Stimulated activated CD8-positive, alpha-beta memory T cell treated with anti-CD3 and anti-CD28 coated beads, Interleukin-7, amount 100 ng/mL, for 4 hours (primary cell): ENCODE measurements around the gene TBX4.

Experiments
- DNase-seq, 2 donors: peaks; one replicate each; pipeline ENCODE4 v3.0.0-alpha.2; 2020; ENCODE audit warnings: low read depth in 2 of 2

Gene TBX4

DNA sequence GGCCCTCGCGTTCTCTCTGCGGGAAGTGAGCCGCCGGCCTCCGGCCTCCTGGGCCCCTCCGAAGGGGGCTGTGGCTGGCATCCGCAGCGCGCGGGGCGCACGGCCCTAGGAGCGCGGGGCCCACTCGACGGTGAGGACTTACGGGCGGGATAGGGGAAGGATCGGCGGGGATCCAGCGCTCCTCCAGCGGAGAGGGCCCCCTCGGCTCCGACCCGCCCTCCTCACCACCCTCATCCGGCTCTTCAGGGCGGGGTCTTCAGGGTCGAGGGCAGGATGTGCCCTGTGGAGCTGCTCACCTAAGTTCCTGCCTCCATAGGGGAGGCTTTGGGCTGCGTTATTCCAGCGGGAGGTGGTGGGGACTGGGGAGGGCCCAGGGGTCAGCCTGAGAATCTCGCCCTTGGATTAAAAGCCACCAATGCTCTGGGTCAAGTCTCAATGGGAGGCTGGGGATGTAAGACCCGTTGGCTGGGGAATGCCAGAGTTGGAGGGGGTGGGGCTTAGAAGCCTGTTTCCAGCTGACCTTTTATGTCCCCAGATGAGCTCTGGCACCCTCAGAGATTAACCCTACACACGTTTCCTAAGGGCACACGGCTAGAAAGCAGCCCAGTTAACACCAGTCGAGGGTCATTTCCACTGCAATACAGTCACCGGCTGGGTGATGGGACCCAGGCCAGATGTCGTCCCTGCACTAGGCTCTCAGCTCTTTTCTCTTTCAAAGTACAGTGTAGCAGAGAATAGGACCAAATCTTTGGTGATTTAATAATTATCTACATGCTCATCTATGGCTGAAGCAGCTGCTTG is 39.2 kb upstream of the TBX4 start:
- DNase-seq: no peak

DNA sequence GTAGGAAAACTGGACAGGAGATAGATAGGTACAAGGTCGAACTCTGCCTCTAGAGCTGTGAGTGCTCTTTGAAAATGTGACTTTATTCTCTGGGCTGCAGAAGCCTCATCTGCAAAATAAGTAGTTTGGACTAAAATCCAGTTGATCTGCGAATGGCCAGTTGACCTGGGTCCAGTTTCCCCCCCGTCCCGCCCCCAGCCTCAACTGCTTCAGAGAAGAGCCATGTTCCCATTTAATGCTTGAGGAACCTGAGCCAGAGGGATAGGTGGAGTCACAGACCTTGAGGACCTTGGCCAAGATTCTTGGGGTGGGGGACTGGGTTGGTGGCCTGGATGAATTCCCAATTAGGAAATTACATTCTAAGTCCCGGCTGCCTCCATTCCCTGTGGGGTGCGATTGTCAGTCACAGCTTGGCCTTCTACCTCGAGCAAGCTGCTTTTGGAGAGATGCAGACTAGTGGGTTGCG is 38.5 kb upstream of the TBX4 start:
- DNase-seq: no peak

DNA sequence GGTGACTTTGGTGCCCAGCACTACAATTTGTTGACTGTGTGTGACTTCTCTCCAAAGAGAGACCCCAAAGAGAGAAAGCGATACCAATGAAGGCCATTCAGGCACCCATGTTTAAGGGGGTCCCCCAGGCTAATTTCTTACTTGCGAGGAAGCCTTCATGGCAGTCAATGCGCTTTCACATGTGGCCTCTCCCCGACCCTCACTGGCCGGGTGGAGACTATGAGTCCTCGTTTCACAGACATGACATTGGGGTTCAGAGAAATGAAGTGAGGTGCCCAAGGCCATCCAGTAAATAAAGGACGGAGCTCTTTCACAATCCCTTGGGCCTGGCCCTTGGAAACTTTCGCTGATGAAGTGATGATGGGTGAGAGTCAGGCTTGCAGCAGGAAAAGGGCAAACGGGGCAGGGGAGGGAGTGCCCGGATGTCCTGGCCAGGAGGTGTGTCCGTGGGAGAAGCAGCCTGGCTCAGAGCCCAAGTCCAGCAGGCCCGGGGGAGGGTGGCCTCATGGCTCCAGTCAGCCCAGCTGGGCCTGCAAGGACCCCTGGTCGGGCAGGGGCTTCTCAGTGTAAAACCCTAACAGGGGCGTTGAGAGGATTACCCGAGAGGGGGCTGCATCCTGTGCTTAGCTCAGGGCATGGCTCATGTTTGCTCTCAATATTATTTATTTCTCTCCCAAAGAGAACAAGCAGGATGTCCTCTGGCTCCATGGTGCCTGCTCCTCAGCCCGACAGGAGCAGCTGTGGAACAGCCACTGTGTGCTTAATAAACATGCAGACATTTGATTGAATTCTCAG is 37.9 kb upstream of the TBX4 start:
- no peak for DNase-seq

DNA sequence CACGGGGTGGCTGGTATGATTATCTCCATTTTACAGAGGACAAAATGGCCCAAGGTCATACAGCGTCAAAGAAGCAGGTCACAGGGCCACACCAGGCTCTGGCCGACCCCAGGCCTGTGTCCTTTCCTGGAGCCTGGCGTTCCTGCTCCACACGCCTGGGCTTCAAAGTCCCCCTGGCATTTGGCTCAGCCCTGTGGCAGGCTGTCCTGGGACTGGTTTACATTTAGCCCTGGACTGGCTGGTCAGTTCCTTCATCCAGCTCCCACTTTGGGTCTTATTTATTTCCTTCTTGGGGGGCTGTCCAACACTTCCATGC is 37.3 kb upstream of the TBX4 start:
- DNase-seq: no peak

DNA sequence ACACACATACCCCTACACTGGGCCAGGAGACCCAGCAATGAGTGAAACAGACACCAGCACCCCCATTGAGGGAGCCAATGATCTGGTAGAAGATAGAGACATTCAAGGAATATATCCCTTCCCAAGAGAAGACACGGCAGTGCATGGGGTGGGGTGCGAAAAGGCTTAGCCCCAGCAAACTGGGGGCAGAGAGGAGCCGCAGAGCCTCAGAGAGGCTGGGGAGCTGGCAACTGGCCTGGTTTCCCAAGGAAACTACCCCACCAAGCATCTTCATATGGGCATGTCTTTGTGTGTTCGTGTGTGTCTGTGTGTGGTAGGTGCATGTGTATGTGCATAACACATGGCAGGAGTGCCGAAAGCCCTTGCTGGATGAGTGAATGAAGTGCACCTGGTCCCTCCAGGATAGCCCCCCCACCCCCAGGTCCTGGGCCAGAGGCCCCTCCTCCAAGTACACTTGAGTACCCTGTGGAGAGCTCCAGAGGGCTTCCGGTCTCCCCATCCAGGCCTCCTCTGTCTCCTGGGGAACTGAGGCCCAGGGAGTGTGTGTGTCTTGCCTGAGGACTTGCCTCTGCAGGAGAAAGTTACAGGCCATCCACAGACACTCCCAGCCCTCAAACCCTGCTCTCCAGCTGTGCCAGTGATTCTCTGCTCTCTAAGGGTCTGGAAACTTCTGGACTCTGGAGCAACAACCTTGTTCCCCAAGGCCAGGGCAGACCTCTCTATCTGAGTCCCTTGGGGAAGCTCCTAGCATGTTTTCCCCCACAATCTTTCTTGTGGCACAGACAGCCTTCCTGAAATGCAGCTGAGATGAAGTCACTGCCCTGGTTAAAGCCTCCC is 36.6 kb upstream of the TBX4 start:
- DNase-seq: no peak

DNA sequence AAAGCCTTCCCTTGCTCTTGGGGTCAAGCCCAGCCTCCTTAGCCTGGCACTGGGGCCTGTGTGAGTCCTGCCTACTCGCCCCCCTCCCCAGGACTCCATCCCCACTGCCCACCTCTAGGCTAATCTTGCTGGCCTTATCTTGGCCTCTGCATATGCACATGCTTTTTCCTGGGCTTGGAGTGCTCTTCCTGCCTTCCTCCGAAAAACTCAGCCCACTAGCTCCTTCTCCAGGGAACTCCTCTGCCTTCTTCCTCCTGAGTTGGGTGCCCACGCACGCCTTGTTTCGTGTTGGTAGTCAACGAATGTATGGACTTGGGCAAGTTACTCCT is 36.0 kb upstream of the TBX4 start:
- DNase-seq: no peak

DNA sequence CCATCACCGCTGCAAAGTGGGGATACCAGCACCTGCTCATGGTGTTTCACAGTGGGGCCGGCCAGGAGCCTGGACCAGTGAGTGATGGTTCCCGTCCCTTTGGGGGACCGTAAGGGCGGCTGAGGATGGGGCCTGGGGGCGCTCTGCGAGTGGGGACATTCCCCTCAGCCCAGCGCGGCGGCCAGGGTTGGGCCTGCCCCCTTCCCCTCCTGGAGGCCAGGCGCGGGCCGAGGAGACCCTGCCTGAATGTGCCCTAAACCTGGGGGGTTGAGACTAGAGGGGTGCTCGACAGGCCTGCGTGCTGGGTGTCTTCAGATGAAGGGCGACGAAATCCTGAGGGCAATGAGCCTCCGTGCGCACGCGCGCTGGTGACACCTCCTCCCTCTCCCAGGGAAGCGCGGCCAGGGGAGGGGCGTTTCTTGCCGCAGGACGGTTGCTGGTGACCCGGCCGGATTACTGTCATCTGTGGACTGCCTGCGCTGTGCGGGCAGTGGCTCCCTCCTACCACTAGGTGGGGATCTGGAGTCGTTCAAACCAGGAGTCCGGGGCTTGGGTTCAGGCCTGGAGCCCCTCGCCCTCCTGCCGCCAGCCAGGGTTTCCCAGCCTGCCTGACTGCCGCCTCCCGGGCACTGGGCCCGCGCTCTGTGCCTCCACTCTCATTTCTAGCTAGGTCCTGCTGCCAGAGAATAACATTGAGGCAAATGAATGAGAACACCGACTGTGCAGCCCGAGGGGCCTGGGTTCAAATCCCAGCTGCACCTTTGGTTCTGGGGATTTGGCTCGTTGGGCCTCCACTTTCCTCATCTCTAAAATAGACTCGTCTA is 35.5 kb upstream of the TBX4 start:
- DNase-seq: peak in 1 of 2 donors; percentile 21

DNA sequence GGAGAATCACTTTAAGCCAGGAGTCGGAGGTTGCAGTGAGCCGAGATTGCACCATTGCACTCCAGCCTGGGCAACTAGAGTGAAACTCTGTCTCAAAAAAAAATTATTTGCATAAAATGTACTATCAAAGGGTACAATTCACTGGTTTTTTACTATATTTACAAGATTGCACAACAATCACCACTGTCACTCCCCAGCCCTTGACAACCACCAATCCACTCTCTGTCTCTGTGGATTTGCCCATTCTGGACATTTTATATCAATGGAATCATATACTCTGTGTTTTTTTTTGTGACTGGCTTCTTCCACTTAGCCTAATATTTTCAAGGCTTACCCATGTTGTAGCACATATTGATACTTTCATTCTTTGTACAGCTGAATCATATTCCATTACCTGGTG is 33.8 kb upstream of the TBX4 start:
- no peak for DNase-seq

DNA sequence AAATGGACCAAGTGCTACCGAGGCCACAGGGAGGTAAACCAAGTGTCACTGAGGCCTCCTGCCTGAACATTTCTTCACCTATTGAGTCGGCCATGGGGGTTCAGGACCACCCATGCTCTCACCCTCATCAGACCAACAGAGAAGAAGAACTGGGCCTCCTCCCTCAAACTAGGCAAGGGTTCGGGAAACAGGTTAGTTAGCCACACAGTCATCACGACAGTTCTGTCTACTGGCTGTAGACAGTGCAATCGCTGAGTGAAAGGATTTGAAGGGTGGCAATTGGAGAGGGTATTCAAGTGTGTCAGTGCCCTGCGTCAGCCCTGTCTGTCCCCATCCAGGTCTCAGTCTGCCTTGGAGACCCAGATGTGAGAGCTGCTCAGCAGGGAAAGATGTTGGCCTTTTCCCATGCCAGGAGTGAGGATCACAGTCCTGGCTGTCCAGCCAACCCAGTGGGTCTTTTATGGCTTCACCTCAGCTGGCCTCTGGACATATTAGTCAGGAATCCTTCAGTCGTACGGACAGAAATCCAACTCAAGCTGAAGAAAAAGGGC is 32.7 kb upstream of the TBX4 start:
- DNase-seq: no peak

DNA sequence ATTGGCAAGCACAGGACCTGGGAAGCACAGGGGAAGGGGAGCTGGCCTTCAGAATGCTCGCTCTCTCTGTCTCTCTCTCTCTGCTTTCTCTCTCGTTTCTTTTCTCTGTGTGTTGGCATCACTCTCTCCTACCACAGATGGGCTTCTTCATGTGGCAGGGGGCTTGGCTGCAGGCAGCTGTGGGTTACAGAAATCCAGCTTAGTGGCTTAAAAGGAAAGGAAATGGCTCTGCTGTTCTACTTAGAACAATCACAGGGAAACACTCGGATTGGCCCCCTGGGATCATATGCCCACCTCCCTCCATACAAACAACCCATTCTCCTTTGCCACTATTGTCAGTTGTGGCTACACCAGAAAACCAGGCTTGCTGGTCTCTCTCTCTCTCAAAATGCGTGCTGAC is 32.2 kb upstream of the TBX4 start:
- DNase-seq: no peak

DNA sequence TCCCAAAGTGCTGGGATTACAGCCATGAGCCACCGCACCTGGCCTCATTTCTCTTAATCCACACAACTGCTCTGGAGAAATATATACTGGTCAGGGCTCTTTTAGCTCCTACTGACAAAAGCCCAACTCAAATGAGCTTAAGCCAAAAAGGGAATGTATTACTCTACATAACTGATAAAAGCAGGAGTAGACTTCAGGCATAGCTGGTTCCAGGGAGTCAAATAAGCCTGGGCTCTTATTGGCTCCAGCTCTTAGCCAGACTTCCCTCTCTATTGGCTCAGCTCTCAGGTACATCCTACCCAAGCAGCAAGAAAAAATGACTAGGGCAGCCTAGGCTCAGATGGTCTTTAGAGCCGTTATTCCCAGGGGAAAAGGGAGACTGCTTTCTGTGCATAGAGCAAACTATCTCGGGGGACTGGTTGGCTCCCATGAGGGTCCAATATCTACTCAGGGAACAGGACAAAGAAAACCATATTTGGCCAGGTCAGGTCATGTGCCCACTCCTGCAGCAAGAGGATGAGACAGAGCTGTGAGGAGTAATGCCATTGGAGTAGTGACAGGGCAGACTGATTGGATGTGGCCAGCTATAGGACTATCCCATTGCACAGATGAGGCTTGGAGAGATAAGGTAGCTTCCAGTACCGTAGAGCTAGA is 31.4 kb upstream of the TBX4 start:
- no peak for DNase-seq

DNA sequence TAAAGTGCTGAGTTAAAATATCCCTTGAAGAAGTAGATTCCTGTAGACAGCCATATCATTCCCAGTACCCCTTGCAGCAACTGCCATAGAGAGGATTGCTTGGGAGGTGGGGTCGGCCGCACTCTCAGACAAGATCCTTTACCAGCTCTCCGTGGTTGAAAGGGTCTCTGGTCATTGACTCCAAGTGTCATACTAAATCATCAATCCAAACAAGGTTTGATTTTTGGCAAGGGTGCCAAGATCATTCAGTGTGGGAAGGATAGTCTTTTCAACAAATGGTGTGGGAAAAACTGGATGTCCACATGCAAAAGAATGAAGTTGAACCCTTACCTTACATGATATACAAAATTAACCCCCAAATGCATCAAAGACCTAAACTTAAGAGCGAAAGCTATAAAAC is 30.8 kb upstream of the TBX4 start:
- no peak for DNase-seq

DNA sequence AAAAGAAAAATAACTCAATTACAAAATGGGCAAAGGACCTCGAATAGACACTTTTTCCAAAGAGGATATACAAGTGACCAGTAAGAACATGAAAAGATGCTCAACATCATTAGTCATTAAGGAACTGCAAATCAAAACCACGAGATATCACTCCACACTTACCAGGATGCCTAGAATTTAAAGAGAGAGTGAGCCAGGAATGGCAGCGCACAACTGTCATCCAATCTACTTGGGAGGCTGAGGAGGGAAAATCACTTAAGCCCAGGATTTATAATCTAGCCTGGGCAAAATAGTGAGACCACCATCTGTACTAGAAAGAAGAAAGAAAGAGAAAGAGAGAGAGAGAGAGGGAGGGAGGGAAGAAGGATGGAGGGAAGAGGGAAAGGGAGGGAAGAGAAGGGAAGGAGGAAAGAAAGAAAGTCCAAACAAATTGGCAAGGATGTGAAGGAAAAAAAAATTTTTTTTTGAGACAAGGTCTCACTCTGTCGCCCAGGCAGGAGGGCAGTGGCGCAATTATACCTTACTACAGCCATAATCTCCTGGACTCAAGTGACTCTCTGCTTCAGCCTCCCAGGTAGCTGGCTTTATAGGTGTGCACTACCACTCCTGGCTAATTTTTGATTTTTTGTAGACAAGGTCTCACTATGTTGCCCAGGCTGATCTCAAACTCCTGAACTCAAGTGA is 30.0 kb upstream of the TBX4 start:
- DNase-seq: no peak

DNA sequence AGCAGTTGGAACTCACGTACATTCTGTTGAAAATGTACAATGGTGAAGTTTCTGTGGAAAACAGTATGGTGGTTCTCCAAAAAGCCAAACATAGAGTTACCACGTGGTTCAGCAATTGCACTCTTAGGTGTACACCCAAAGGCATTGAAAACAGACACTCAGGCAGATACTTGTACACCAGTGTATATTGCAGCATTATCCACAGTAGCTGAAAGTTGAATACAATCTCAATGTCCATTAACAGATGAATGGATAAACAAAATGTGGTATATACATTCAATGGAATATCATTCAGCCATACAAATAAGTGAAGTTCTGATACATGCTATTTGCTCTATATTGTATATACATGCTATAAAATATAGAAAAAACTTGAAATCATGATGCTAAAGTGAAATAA is 29.4 kb upstream of the TBX4 start:
- DNase-seq: no peak

DNA sequence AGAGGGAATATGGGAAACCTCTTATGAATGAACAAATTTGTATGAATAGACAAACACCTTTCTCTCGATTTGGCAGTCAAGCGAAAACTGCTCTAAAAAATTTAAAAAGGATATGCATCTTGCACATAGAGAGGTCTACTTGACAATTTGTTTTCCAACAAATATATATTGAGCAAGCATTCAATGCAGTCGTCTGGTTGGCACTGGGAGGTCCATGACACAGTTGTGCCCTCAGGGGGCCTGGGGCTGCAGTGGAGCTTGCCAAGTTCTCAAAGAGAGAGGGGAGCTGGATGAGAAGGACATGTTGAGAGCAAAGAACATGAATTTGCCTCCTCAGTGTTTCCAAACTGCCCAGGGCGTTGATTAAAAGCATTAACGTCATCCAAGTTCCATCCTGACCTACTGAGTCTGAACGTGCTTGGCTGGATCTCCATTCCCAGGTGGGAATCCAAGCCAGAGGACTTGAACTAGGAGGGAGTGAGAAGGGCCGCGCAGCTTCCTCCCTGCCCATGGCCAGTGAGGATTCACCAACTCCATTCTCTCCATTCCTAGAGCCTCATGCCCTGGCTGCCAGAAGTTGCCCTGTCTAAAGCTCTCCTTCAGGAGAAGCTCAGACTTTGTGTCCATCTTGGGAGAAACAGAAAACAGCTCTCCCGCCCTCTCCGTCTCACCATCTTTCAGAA is 28.1 kb upstream of the TBX4 start:
- no peak for DNase-seq

DNA sequence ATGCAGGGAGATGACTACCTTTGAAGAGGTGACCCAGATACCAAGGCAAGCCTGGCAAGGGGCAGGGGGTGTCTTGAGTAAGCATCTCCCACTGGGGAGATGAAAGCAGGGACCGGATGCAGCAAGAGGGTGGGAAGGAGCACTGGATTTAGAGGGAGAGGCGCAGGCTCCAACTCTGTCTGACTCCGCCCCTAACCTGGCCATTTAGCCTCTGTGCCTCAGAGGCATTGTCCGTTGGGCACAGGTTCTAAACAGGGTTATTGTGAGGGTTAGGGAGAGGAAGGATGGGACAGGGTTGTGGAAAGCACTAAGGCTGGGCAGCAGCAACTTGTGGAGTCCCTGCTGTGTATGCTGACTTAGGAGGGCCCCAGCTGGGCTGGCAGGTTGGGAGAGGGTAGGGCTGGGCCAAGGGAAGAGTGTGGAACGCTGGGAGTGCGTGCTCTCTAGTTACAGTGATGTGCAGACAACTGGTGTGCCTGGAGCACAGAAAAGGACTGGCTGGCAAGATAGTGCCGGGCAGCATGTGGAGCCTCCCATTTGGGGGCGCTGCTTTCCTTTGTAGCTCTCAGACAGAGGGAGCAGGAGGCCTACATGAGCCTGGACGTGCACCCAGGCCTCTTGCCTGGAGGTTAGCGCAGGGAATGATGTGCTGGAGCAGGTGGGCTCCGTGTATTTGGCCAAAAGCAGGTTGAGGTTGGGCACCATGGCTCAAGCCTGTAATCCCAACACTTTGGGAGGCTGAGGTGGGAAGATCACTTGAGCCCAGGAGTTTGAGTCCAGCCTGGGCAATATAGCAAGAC is 26.3 kb upstream of the TBX4 start:
- DNase-seq: no peak

DNA sequence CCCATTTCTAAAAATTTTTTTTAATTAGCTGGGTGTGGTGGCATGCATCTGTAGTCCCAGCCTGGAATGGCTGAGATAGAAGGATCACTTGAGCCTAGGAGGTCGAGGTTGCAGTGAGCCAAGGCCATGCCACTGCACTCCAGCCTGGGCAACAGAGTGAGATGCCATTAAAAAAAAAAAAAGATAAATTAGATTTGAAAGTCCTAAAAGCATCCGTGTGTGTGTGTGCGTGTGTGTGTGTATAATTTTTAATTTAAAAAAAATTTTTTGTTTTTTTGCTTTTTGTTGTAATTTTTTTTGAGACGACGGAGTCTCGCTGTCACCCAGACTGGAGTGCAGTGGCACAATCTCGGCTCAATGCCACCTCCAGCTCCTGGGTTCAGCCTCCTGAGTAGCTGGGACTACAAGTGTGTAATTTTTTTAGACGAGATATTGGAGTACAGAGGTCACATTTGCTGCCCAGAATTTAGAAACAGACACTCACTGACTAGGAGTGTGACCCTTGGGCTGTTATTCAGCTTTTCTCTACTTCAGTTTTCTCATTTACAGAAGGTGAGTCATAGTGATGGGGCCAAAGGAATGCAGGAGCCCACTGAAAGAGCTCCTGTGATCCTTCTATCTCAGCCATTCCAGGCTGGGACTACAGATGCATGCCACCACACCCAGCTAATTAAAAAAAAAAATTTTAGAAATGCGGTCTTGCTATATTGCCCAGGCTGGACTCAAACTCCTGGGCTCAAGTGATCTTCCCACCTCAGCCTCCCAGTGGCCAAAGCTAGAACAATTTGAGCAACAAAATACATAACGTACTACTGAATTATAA is 25.5 kb upstream of the TBX4 start:
- no peak for DNase-seq

DNA sequence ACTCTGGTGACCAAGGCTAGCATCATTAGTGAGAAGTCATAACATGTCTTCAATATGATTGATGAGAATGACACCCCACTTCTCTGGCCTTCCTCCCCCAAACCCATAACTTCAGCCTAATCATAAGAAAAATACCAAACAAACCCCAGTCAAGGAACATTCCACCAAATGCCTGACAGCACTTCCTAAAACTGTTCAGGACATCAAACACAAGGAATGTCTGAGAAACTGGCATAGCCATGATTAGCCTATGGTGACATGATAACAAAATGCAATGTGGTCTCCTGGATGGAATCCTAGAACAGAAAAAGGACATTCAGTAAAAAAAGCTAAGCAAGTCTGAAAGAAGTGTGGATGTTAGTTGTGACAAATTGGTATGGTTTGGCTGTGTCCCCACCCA is 24.7 kb upstream of the TBX4 start:
- DNase-seq: no peak
